Mesenteric fat pad (tissue), 1 donor: ENCODE measurements around the gene ABR. TPM values are rescaled to one million over a fixed set of nuclear protein-coding genes. Genes with fewer than 3 reads are reported as not detected.

ENCODE experiments used
- DNase-seq: peaks from one replicate; pipeline ENCODE4 v3.0.0-alpha.2; 2020; ENCODE audit warnings: low spot score
- microRNA-seq: library from miRNA; unstranded; fragments of <30 nt; microRNA quantifications from one replicate; pipeline ENCODE4 v1.2.0, GENCODE V29; 2020; ENCODE audit warnings: borderline number of aligned reads
- total RNA-seq: library from RNA; stranded (reverse); fragmentation: NEBNext Ultra II Directional; extraction: Animal tissue kit (Norgen Biotek cat#: 25700); gene quantifications from one replicate; pipeline ENCODE4 v1.2.1, GENCODE V29; 2021
- donor health status: DM: yes; HTN: yes; CAD: no.

The ABR gene
- total RNA-seq, 1 donor from 2014 or later: 103 TPM

DNA sequence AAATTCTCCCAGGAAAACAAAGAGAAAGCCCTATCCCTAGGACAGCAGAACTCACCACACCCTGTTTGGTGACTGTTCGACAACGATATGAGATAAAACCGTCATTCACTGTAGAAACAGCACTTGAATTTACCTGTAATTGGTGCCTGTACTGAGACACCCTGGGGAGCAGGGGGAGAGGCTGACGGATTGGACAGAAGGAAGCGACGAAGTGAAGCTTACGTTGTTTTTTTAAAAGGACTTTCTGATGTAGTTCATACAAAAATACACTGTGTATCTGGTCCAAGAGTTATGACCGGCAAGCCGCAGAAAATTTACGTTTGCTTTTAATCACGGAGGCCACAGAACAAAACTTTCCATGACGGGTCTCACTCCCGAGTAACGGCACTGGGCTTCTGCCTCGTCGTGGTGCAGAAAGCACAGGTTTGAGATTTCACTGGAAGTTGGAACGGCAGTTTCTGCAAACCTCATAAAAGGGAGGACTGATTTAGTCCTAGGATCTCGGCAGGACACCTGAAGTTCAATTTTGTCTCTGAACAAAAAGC lies 209.9 kb downstream of the ABR start:
- no peak for DNase-seq

DNA sequence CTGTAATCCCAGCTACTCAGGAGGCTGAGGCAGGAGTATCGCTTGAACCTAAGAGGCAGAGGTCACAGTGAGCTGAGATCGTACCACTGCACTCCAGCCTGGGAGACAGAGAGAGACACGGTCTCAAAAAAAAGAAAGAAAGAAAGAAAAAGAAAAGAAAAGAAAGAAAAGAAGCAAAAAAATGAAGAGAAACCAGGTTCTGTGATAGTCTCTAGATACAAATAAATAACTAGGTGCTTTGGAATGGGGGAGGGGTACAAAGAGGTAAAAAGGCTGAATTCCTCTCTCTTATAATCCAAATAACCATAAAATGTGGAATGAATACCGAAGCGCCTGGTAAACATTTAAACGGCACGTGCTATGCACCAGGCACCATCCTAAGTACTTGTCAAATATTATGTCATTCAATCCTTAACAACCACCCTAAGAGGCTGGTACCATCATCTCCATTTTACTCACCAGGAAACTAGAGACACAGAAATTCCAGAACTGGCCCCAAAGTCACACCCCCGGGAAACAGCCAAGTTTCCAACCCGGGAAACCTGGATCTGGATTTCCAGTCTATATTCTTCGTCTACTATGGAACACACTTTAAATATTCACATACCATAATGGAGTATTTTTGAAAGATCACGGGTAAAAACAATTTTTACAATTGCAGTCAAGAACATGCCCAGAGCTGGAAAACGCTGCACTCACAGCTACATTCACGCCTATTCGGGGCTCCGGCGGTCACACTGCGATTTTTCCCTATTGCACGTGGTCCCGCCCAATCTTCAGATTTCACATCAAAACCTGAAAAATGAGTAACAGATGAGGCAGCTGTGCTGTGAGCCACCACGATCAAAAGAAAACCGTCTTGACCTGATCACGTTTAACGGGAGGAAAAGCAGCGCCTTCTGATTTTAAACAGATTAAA lies 210.7 kb downstream of the ABR start:
- DNase-seq: no peak

DNA sequence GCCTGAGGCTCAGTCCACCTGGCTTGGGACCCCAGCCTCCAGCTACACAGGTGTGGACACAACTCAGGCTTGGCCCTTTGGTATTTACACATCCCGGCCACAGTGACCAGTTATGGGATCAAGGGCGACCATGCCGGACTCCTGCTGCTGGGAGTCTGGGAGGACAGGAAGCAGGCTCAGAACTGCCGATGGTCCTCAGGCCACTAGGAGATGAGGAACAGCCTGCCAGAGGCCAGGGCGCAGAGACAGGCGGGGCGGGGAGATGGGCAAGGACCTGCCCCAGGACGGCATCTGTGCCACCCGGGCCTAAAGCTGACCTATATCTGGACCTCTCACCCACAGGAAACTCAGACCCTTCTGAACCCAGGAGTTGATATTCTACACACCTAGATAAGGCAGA lies 212.7 kb downstream of the ABR start:
- no peak for DNase-seq

DNA sequence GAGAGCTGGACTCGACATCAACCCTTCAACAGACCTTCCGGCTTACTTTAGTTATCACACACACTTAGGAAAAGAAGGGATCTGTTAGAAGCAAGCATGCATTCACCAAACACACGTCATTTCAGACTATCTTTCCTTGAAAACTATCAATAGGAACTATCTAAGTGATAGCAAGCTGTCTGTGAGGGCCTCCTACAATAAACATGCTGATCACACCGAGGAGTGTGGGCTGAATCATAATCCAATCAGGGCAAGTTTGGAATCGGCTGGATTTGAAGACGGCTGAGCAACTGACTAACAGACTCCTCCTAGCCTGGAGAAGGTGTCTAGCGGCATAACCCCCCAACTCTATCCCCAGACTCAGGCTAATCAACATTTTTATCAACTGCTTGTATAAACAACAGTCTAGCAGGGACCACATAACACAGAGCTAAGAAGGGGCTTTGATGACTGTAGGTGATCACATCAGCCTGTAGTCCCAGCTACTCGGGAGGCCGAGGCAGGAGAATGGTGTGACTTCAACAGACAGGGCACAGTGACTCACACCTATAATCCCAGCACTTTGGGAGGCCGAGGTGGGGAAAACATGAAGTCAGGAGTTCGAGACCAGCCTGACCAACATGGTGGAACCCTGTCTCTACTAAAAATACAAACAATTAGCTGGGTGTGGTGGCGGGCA lies 214.3 kb downstream of the ABR start:
- no peak for DNase-seq

DNA sequence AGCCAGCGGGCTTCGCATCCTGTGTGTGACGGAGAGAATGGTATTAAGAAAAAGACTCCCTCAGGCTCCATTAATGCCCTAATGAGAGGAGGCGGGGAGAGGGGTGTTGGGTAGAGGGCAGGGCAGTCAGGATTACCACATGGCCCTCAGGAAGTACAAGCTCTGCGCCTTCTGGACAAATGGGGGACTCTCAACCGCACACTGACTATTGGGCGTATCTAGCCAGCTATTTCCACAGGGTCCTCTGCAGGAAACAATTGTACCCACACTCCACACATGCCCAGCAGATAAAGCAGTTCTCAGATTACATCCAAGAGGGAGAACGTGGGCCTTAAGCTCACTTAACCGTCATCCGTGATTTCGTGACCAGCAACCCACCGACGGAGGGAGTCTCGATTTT lies 214.9 kb downstream of the ABR start:
- no peak for DNase-seq

DNA sequence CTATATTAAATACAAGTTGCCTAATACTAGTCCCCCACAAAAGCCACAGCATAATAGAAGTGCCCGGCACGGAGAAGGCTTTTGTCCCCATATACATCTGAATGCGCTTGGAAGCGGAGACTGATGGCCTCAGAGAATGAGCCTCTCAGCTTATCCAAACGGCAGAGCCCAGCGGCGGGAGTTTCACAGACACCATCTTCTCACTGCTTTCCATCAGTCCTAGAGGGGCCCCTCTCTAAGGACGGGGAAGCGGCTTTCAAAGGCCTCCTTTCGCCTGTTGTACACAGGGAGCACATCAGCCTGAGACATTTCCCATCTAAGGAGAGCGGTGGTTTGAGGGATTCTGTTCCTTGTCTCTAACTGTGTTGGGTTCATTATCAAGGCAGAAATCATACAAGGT lies 217.1 kb downstream of the ABR start:
- DNase-seq: no peak

DNA sequence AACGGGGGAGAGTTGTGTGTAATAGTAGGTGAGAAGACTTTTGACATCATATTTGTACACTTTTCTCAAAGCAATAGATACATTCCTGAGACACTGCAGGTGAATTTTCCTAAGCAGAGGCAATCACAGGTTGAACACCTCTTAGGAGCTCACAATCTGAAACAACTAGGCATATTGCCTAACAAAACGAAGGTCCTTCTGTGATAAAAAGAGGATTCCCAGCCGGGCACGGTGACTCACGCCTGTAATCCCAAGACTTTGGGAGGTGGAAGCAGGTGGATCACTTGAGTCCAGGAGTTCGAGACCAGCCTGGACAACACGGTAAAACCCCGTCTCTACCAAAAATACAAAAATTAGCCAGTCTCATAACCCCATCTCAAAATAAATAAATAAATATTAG lies 217.6 kb downstream of the ABR start:
- DNase-seq: no peak

DNA sequence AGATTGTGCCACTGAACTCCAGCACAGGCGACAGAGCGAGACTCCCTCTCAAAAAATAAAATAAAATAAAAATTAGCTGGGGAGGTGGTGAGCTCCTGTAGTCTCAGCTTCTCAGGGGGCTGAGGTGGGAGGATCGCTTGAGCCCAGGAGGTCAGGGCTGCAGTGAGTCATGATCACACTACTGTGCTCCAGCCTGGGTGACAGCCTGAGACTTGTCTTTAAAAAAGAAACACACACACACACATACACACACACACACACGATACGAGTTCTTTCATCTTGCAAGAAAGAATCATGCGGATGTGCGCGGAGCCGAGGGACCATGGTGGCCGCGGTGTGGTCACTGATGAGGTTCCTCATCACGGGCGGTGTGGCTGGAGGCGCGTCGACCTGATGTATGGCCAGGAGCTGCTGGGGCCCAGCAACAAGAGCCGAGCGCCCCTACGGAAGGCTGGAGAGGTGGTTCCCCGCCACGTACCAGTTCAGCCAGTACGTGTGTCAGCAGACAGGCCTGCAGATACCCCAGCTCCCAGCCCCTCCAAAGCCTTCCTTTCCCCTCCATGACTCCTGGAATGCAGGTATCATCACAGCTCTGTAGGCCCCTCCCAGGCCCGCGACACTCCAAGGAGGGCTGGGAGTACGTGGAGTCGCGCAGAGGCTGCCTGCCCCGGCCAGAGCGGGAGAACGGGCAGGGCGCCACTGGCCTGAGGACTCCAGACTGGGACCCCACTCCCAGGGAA lies 220.9 kb downstream of the ABR start:
- no peak for DNase-seq

DNA sequence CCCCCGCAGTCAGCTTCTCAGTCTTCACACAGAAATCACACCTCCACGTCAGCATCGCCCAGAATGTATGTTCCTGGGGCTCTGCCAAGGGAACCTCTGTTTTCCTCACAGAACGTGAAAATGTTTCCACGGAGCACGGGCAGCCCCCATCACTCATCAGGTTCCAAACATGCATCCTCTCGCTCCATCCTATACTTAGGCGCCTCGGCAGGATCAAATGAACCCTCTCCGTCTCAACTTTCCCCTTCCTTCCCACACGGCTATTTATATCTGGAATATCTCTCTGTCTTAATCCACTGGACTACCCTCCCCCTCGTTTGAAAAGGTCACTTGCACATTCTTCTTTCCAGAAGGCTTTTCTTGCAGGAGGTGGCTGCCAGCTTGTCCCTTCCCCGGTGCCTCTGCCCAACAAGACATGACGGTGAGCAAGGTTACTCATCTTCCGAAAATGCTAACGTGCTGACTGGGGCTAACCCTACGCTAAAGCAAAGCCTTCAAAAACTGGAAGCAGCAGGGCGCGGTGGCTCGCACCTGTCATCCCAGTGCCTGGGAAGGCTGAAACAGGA lies 221.8 kb downstream of the ABR start:
- DNase-seq: no peak

DNA sequence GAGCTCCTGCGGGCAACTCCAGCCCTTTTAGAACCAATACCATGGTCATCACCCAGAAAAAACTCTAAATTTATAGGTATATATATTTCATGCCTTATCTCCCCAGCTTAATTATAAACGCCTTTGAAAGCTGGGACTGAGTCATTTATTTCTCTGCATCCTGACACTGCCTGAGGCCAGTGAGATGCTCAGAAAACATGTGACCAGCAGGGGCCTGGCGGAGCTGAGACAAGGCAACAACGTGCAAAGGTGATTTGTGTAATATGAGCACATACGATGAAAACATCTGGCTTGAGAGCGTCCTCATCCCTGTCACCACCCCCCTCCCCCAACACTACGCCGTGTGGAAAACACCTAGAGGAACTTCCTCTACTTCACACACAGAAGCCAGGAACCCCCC lies 222.9 kb downstream of the ABR start:
- DNase-seq: no peak

DNA sequence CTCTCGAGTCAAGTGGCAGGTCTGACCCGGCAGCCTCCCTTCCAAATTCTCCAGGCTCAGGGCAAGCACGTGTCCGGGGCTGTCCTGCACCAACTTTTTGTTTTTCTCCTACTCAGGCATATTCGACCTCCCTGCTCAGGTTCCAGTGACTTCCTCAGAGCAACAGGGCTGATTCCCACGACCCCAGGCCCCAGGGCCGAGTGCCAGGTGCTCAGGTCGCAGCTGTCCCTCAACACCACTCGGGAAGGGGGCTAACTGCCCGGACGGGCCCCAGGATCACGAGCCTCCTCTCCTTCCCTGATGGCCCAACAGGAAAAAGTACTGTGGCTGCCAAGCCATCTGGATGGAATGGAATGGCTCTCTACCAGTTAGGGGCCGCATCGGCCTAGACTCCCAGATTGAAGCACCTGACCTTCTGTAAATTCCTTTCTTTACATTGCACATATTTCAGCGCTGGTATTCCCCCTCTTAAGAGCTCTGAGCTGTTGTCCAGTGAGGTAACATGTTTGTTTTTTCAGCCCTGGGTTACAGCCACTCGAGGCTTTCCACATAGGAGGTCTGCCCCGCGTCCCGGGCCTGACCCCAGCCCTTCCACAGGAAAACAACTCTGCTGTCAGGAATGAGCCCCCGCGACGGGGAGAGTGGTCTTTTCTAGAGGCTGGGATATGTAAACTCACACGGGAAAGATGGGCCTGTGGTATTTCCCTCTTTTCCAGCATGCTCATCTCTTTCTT lies 225.2 kb downstream of the ABR start:
- DNase-seq: no peak

DNA sequence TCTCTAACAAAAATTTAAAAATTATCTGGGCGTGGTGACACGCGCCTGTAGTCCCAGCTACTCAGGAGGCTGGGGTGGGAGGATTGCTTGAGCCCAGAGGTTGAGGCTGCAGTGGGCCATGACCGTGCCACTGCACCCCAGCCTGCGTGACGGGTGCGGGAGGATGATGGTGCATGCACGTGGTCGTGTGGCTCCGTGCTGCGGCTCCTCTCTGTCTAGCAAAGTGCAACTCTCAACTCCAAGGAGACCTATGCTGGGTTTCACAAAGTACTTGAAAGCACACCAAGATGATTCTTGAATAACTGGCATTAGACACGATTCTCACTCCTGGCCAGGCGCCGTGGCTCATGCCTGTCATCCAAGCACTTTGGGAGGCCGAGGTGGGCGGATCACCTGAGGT lies 226.0 kb downstream of the ABR start:
- no peak for DNase-seq

Small RNAs within 50 kb of the gene (microRNA-seq; reads per million reads assigned to microRNA genes)
- not detected for gene MIR3183

Other genes with a start within 250 kb of the ABR start
- 20.7 TPM for gene NXN, start 200.2 kb downstream of the ABR start, total RNA-seq
- gene TIMM22, start 182.9 kb downstream of the ABR start, total RNA-seq: 11.3 TPM
- not detected for gene BHLHA9, start 90.5 kb upstream of the ABR start, total RNA-seq
- gene TRARG1, start 99.7 kb upstream of the ABR start, total RNA-seq: 241 TPM
- 480 TPM for gene YWHAE, start 220.2 kb upstream of the ABR start, total RNA-seq